ENCODE measurements around the gene PRSS33.

Gene PRSS33

DNA sequence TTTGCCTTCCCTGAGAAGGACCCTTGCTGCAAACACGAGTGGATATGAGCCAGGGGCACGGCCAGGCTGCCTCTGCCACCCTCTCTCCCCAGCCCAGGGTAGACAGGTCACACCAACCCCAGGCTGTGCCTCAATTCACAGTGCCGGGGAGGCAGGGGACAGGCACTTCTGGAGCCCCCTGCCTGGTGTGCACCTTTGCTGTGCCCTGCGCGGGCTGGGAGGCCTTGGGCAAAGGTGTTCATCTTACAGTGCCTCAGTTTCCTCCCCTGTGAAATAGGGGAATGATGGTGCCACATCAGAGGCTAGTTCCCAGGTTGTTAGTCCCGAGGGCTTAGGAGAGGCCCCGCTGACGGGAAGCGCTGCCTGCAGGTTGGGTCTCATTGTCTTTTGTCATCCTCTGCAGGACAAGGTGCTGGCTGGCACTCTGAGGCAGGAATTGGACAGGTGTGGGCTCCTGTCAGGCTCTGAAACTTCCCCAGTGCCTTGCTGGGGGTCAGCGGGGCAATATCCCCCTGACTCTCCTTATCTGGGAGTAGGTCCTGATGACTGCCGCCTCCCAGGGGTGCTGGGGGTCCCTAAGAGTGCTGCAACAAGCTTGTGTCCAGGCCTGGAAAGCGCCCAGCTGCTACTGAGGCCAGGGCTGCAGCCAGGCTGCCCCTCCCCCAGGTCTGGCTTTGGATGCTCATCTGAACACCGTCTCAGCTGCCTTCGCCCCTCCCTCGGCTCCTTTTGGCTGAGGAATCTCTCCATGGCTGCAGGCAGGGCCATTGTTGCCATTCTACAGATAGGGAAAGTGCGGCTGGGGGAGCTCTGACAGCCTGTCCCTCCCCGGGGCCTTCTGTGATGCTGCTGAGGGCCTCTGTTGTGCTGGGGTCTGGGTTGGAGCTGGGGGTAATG is 32.8 kb upstream of the PRSS33 start:
- DNase-seq, result no peak

- no peak for DNase-seq
Measured at GRCh38 chr16:2819179-2819938, 32.0 kb upstream of the PRSS33 start.

DNA sequence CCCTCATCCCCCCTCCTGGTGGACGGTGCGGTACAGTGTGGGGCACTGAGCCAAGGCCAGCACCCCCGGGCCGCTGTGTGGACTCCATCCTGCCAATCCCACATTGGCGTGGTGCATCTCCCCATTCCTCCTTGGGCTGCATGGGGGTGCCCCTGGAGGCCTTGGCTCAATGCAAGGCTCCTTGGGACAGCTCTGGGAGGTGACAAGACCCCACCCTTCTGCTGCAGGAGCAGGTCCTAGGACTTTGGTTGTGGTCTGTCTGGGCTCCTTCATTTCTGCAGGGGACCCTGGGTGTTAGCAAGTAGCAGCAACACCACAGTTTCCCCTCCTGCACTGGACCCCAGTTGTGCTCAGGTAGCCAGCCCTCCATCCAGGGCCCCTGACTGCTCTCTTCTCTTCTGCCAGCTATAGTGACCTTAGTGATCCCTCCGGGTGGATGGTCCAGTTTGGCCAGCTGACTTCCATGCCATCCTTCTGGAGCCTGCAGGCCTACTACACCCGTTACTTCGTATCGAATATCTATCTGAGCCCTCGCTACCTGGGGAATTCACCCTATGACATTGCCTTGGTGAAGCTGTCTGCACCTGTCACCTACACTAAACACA is 31.0 kb upstream of the PRSS33 start:
- no peak for DNase-seq

GRCh38 chr16:2817340-2818271 is 30.2 kb upstream of the PRSS33 start:
- no peak for DNase-seq

GRCh38 chr16:2816751-2817339 is 29.5 kb upstream of the PRSS33 start, which contains the start of gene PRSS21:
PRSS21 (plus strand) TSS chr16:2817237; CDS start chr16:2817269, 32 bp downstream.
- DNase-seq, result no peak

GRCh38 chr16:2815299-2815771 is 28.0 kb upstream of the PRSS33 start:
- peak in 1 of 2 donors; percentile 65 for DNase-seq

DNA sequence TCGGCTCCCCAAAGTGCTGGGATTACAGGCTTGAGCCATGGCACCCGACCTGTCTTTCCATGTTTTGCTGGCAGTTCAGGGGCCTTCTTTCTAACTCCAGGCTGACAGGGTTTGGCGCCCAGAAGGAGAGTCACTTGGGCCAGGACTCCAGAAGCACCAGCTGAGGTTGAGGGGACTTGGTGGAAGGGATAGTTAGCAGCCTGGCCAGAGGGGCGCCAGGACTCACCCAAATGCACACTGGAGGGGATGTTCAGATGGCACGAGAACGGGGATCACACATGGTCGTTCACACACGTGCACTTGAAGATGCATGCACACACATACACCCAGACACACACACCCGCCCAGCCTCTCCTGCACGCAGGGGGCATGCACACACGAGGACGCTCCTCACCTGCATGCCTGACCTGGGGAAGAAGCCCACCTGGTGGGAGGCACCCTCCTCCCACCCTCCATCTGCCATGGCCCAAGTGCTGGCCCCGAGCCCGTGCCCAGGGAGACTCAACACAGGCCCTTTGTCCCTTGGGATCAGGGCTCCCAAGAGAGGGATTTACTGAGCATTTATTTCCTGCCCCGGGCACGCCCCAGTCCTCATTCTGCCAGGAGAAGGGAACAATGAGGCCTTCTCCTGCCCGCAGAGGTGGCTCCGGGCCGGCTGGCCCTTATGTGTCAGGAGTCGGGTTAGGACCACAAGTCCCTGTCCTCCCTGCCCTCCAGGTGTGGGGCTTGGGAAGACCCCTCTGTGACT is 27.4 kb upstream of the PRSS33 start:
- DNase-seq, result no peak

DNA sequence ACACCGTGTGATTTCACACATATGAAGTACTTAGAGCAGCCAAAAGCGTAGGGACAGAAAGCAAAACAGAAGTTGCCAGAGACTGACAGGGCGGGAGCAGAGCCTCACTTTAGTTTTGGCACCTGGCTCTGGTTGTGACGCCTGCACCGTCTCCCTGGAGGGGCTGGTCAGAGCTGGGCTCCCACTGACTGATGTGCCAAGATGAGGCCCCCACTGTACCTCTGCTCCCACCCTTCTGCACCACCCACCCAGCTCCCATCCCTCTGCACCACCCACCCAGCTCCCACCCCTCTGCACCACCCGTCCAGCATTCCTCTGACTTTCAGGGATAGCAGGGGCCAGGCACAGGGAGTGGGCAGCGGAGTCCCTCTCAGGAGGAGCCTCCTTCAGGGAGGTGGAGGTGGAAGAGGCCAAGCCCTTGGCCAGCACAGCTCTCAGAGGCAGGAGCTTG is 26.4 kb upstream of the PRSS33 start:
- no peak for DNase-seq

DNA sequence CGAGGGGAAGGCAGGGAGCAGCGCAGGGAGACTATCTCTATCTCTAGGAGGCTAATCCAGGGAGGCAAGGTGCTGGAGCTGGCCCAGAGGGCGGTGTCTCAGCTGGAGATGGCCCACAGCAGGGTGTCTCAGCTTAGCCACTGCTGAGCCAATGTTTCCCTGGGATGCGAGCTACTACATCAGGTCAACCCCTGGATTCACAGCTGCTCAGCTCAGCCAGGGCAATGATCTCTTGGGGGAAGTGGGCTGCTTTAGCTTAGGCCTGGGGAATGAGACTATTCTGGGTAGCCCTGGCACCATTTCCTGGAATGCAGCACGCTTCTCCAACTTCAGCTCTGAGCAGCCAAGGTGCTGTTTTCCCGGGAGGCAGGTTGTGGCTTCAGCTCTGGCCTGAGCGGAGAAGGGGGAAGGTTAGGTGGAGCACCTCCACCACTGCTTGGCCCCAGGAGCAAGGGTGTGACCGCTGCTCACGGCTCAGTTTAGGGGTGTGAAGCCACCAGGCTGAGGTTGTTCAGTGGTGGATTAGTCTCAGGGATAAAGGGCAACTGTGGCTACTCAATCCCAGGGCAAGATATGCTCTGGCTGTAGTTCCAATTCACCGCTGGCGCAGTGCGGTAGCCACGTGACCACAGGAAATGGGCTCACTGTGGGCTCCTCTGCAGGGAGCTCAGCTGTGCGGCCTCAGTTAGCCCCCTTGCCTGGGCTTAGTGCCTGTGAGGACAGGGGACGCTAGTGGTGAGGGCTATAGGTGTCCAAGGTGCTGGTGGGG is 24.5 kb upstream of the PRSS33 start:
- no peak for DNase-seq

DNA sequence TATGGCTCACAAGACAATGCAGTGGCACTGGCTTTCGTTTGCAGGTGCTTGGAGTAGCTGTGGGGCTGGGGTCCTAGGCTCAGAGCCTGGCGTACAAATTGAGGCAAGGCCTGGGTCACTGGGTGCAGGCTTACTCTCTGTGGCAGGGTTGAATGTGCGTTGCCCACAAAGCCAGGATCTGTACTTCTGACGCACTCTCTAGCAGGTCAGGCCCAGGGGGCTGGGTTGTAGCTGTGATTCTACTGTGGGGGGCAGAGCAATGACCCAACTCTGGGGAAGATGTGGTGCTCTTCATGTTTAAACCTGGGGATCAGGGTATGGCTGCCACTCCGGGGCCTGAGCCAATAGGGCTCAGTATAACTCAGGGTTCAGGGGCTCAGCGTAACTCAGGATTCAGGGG is 23.3 kb upstream of the PRSS33 start:
- no peak for DNase-seq

GRCh38 chr16:2809149-2809760 is 21.9 kb upstream of the PRSS33 start:
- no peak for DNase-seq

GRCh38 chr16:2808181-2808580 is 20.8 kb upstream of the PRSS33 start:
- no peak for DNase-seq

DNA sequence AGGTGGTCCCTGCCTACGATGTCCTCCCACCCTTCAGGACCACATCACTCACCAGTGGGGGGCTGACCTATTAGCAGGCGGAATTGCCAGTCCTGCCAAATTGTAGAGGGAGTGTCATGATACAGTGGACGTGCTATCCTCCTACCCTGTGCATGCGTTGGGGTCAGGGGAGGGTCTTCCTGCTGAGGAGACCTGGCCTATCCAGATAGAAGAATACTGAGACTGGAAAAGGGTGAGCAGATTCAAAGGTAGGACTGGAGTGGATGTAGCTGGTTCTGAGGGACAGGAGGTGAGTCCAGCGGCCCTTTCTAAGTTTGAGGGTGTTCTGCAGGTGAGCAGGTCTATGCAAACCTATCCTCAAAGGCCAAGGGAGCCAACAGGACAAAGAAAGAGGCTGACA is 18.9 kb upstream of the PRSS33 start:
- DNase-seq, result no peak

DNA sequence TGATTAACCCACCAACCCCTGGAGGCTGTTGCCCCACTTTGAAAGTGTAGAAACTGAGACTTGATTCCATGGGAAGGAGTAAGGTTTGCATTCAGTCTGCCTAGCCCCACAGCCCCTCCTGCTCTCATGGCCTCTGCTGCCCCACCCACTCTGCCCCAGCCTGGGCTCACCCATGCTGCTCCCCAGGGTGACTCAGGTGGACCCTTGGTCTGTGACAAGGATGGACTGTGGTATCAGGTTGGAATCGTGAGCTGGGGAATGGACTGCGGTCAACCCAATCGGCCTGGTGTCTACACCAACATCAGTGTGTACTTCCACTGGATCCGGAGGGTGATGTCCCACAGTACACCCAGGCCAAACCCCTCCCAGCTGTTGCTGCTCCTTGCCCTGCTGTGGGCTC is 17.4 kb upstream of the PRSS33 start:
- no peak for DNase-seq

- DNase-seq, result no peak
Measured at GRCh38 chr16:2803545-2804195, 16.3 kb upstream of the PRSS33 start.

- DNase-seq, result peak; percentile 76 to 94
Measured at GRCh38 chr16:2799859-2800226, 12.5 kb upstream of the PRSS33 start.

DNA sequence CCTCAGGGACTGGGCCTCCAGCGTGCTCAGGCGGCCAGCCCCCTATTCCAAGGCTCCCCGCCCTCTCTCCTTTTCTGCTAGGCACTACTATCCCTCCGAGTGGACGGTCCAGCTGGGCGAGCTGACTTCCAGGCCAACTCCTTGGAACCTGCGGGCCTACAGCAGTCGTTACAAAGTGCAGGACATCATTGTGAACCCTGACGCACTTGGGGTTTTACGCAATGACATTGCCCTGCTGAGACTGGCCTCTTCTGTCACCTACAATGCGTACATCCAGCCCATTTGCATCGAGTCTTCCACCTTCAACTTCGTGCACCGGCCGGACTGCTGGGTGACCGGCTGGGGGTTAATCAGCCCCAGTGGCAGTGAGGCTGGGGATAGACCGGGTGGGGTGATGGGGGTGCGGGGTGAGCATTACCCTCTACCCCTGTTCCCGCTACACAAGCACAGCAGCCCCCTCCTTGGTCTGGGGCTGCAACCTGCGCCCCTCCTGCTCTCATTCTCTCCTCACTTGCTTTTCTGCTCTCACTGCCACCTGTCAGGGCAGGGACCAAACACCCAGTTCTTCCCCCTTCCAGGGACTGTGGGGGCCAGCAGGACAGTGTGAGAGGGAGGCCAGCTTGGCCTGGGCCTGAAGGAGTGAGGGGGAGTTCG is 12.0 kb upstream of the PRSS33 start:
- DNase-seq, result no peak

- no peak for DNase-seq
Measured at GRCh38 chr16:2798723-2799204, 11.4 kb upstream of the PRSS33 start.

All from inflammatory macrophage treated with lipopolysaccharide for 1 hour (primary cell).